ENCODE measurements around the gene PLA2G5.

DNA sequence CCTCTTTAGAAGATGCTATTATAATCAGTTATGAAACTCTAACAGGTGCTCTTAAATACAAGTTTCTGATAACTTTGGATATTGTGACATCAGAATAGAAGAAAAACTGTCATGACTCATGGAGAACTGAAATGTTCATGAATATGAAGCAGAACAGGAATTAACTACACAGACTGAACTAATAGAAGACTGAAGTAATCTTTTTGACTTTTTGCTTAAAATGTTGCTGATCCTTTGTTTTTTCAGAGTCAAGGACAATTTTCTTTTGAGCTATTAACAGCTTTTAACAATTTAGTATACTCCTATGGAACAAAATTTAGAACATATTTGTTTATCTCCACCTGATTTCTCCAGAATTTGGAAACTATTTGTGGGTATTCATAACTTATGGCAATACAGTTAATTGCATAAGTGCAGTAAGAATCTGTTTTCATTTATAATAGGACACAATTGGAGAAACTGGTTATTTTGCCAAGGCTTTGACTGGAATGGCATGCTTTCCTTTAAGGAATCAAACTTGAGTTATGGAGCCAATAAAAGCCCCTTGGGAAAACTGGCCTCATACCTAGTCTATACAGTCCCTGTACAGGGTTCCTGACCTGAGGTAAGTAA is 18.7 kb upstream of the PLA2G5 start:
- TF ChIP-seq SNAI2 (CRISPR knock-in tag; IDR thresholded peaks at IDR 0.05) (no peak), CSRNP3 (CRISPR knock-in tag; IDR thresholded peaks at IDR 0.05) (no peak), ISL1 (CRISPR knock-in tag; IDR thresholded peaks at IDR 0.05) (no peak)
